ENCODE results near the gene LMOD1. TPM values are rescaled to one million over a fixed set of nuclear protein-coding genes. Genes with fewer than 3 reads are reported as not detected.

The LMOD1 gene
- total RNA-seq, 1 experiment from 2014 or later = not detected

DNA sequence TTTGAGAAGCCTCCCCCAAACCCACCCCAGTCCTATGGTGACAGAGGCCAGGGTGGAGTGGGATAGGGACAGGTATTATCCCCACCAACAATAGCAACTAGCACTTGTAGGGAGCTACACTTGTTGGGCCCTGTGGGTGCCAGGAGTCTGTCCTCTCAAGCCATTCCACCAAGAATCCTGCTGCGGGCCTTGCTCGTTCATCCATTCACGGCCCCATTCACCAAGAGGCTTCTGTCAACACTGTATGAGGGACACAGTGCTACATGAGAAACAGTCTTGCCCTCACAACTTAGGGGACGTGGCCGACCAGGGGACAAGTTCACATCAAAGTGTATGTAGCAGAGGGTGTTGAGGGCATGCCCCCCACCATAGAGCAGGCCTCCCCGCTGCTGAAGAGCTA is 38.7 kb downstream of the LMOD1 start:
- BruUV-seq (replicated peaks) = no TSS peak

DNA sequence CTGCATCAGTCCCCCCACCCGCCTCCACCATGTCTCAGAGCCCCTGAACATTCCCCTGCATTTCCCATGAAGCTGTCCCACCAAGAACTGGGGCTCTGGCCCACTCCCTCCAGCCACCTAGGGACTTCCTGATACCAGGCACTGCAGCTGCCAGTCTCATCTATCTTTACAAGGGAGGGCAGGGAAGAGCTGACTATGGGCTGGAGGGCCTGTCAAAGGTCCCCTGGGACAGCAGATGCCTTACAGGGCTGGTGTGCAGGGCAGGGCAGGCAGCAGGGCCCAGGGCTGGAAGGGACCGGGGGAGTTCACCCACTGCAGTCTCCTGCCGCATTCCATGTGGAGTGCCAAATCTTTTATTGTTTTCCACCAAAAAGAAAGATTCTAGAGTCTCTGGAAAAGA is 40.0 kb downstream of the LMOD1 start:
- no TSS peak for BruUV-seq (replicated peaks)
- Histone ChIP-seq H3K27ac (ENCODE audit: low read depth, low read length, poor library complexity, severe bottlenecking) (no peak overlapping the region), H3K4me3 (ENCODE audit: low read depth, low read length, poor library complexity, severe bottlenecking) (no peak overlapping the region), H3K27me3 (replicated peaks; ENCODE audit: insufficient read depth, low read depth, low read length, poor library complexity) (no peaks in the 10 kb centered on the region), H3K9me3 (ENCODE audit: low read depth, low read length, poor library complexity, severe bottlenecking) (no peaks in the 10 kb centered on the region), H3K36me3 (ENCODE audit: insufficient read depth, low read length, poor library complexity, severe bottlenecking) (no peaks in the 10 kb centered on the region), H3K4me1 (ENCODE audit: insufficient read depth, low read length, poor library complexity, severe bottlenecking) (no peaks in the 10 kb centered on the region)
- TF ChIP-seq EZH2 (IDR thresholded peaks at IDR 0.05; ENCODE audit: borderline replicate concordance, low read depth, low read length, poor library complexity, severe bottlenecking) = no peak
- TF ChIP-seq, protein P1, sequence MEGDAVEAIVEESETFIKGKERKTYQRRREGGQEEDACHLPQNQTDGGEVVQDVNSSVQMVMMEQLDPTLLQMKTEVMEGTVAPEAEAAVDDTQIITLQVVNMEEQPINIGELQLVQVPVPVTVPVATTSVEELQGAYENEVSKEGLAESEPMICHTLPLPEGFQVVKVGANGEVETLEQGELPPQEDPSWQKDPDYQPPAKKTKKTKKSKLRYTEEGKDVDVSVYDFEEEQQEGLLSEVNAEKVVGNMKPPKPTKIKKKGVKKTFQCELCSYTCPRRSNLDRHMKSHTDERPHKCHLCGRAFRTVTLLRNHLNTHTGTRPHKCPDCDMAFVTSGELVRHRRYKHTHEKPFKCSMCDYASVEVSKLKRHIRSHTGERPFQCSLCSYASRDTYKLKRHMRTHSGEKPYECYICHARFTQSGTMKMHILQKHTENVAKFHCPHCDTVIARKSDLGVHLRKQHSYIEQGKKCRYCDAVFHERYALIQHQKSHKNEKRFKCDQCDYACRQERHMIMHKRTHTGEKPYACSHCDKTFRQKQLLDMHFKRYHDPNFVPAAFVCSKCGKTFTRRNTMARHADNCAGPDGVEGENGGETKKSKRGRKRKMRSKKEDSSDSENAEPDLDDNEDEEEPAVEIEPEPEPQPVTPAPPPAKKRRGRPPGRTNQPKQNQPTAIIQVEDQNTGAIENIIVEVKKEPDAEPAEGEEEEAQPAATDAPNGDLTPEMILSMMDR (conservative IDR thresholded peaks at IDR 0.05; ENCODE audit: low read depth, low read length) = no peak
- intact Hi-C loops (cut with micrococcal nuclease; ENCODE audit: unreplicated experiment) = no loop called here
- no peak for DNase-seq (ENCODE audit: low spot score)
- POLR2A ChIA-PET (ENCODE audit: low non-redundant PET) = no interaction called here
- CTCF ChIA-PET = no interaction called here

More for the DNA sequence above, 38.7 kb downstream of the LMOD1 start:
- DNase-seq (ENCODE audit: low spot score) = no peak
- ChIA-PET CTCF (no interaction called here), POLR2A (ENCODE audit: low non-redundant PET) (no interaction called here)
- H3K9me3 ChIP-seq (ENCODE audit: low read depth, low read length, poor library complexity, severe bottlenecking) = no peaks in the 10 kb centered on the region
- no peaks in the 10 kb centered on the region for H3K4me1 ChIP-seq (ENCODE audit: insufficient read depth, low read length, poor library complexity, severe bottlenecking)
- no peak for TF ChIP-seq EZH2 (IDR thresholded peaks at IDR 0.05; ENCODE audit: borderline replicate concordance, low read depth, low read length, poor library complexity, severe bottlenecking)
- TF ChIP-seq, protein P1 (conservative IDR thresholded peaks at IDR 0.05; ENCODE audit: low read depth, low read length) = no peak
- no peaks in the 10 kb centered on the region for H3K36me3 ChIP-seq (ENCODE audit: insufficient read depth, low read length, poor library complexity, severe bottlenecking)
- no peaks in the 10 kb centered on the region for H3K27me3 ChIP-seq (replicated peaks; ENCODE audit: insufficient read depth, low read depth, low read length, poor library complexity)
- H3K27ac ChIP-seq (ENCODE audit: low read depth, low read length, poor library complexity, severe bottlenecking) = no peak overlapping the region
- no peak overlapping the region for H3K4me3 ChIP-seq (ENCODE audit: low read depth, low read length, poor library complexity, severe bottlenecking)
- intact Hi-C loops (cut with micrococcal nuclease; ENCODE audit: unreplicated experiment) = no loop called here

GRCh38 chr1:201905234-201905890 is 41.0 kb downstream of the LMOD1 start:
- DNase-seq (ENCODE audit: low spot score) = no peak
- intact Hi-C loops (cut with micrococcal nuclease; ENCODE audit: unreplicated experiment) = no loop called here
- H3K4me1 ChIP-seq (ENCODE audit: insufficient read depth, low read length, poor library complexity, severe bottlenecking) = no peaks in the 10 kb centered on the region
- no peaks in the 10 kb centered on the region for H3K9me3 ChIP-seq (ENCODE audit: low read depth, low read length, poor library complexity, severe bottlenecking)
- no peak for TF ChIP-seq EZH2 (IDR thresholded peaks at IDR 0.05; ENCODE audit: borderline replicate concordance, low read depth, low read length, poor library complexity, severe bottlenecking)
- TF ChIP-seq, protein P1 (conservative IDR thresholded peaks at IDR 0.05; ENCODE audit: low read depth, low read length) = no peak
- BruUV-seq (replicated peaks) = no TSS peak
- no peak overlapping the region for H3K27ac ChIP-seq (ENCODE audit: low read depth, low read length, poor library complexity, severe bottlenecking)
- no peaks in the 10 kb centered on the region for H3K27me3 ChIP-seq (replicated peaks; ENCODE audit: insufficient read depth, low read depth, low read length, poor library complexity)
- no peak overlapping the region for H3K4me3 ChIP-seq (ENCODE audit: low read depth, low read length, poor library complexity, severe bottlenecking)
- POLR2A ChIA-PET (ENCODE audit: low non-redundant PET) = no interaction called here
- CTCF ChIA-PET = no interaction called here
- no peaks in the 10 kb centered on the region for H3K36me3 ChIP-seq (ENCODE audit: insufficient read depth, low read length, poor library complexity, severe bottlenecking)
